HL-60/S4 treated with retinoic acid at 250 ng/mL for 4 days and 3 days (cell line): ENCODE data around the gene DGKG.

ENCODE experiments used
- in situ Hi-C: fragments of 300-500 bp; cut with MboI; formaldehyde crosslinking; loops from 2 replicates; pipeline ENCODE4 v1.7.0; 2022; ENCODE audit warnings: low sequenced_read_pairs

DGKG gene

GRCh38 chr3:186216900-186217819 is 144.9 kb downstream of the DGKG start:
- in situ Hi-C loops = no loop called here

DNA sequence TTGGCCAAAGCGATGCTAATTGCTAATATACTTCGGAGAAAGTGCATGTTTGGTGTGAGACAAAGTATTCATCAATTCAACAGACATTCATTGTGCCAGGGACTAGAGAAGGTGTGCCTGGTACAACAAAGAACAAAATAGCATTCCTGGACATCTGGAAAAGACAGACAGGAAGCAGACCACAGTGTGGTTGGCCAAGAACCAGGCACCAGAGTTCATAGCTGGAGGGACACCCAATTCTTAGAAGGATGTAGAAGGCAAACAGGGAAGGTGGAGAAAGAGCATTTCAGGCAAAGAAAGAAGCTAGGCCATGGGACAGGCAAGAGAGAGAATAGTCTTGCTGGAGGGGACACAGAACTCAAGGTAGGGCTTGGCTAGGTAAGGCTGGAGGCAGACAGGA is 147.4 kb downstream of the DGKG start:
- in situ Hi-C loops = no loop called here

- in situ Hi-C loops = no loop called here
These were observed 148.1 kb downstream of the DGKG start for GRCh38 chr3:186213946-186214345.

GRCh38 chr3:186212611-186213010 is 149.4 kb downstream of the DGKG start:
- in situ Hi-C loops = no loop called here

- in situ Hi-C loops = no loop called here
These were observed 151.1 kb downstream of the DGKG start for GRCh38 chr3:186210852-186211500.

DNA sequence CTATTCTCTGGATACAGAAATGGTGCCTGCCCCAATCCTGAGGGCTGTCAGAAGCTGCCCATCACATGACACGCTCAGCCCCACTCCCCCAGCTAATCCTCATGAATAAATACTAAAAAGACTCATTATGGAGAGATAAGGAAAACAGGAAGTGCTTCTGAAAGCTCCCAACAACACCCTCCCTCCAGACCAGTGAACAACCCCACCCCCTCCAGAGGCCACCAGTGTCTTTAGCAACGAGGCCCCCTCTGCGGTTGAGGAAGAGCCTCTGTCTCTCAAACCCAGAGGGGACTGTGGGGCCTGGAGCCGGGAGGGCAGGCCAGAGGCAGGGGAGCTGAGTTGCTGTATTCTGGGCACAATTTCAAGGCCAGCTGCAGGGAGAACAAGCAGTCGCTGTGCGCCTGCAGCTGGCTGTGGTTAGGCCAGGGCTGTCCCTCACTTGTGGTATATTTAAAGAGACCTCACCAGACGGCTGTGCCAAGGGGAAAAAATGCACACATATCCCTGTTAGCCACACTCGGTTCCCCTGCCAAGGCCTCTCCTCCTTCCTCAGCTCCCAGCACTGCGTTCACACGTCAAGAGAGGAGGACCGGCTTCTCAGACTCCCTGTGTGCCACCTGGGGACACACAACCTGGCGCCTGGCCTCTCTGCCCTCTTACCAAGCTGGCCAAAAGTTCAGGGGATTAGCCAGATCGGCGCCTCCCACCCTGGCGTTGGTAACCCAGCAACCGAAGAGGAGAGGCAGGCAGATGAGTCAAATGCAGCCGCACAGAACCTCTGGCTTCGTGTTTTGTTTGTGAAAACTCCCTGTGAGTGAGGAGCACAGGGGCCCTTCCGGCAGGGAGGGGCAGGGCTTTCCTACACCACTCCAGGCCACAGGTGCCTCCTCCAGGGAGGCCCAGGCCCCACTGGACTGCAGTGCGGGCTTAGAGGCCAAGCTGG is 152.0 kb downstream of the DGKG start:
- in situ Hi-C loops = no loop called here

GRCh38 chr3:186208296-186208989 is 153.6 kb downstream of the DGKG start:
- in situ Hi-C loops = no loop called here

GRCh38 chr3:186207515-186207914 is 154.5 kb downstream of the DGKG start:
- in situ Hi-C loops = no loop called here

GRCh38 chr3:186200726-186201125 is 161.3 kb downstream of the DGKG start:
- in situ Hi-C loops = no loop called here

GRCh38 chr3:186198442-186198841 is 163.6 kb downstream of the DGKG start:
- in situ Hi-C loops = no loop called here

- in situ Hi-C loops = no loop called here
These were observed 167.6 kb downstream of the DGKG start for GRCh38 chr3:186194451-186194811.

DNA sequence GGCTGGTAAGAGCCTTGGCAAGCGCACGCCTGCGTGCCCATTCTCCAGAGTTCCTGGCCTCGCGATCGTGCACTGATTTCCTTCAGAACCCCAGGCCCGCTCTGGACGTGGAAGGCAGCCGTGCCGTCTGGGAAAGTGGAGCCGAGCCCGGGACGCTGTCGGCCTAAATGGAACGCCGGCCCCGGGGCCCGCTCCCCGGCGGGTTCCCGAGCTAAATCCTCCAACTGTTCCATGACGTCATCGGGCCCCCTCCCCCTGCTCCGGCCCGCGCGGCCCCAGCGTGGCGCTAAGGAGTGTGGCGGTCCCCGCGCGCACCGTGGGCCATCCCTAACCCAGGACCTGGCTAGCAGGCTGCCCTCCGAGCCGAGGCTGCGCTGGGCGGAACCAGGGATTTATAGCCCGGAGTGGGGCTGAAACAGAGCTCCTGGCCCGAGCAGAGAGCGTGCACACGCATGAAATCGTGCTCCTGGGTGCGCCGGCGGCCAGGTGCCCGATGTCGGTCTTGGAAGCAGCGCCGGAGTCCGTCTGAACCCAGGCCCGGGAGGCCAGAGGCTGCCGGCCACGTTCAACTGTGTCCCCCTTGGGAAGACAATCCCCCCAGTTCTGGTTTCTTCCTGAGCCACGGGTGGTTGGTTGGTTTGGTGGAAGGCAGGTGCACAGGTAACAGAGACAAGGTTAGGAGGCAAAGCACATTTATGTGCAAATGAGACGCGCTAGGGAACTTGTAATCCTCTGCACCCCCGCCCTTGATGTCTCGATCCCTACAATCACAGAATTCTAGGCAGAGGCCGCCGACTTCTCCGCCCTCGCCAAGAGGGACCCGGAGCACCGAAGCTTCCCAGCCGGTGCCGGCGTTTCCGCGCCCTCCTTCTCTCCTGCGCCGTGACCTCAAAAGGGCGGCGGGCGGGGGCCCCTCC is 168.2 kb downstream of the DGKG start:
- in situ Hi-C loops = no loop called here

DNA sequence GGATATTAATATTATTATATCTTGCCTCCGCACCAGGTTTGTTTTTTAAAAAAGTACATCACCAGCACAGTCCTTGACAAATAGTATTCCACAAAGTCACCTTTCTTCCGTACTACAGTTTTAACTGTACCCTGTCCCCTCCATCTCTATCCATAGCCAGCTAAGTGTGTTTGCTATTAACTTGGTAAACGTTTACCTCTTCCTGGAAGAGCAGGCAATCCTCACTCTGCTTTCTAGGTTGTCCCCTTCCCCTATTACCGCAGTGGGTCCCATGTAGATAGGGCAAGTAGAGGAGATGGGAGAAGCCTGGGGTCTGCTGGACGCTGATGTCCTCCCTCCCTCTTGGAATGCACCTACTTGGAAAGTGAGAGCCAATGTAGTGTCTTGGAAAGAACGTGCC is 169.2 kb downstream of the DGKG start:
- in situ Hi-C loops = no loop called here

- in situ Hi-C loops = no loop called here
These were observed 172.5 kb downstream of the DGKG start for GRCh38 chr3:186189492-186189891.

GRCh38 chr3:186187401-186188275 is 174.4 kb downstream of the DGKG start:
- in situ Hi-C loops = no loop called here

DNA sequence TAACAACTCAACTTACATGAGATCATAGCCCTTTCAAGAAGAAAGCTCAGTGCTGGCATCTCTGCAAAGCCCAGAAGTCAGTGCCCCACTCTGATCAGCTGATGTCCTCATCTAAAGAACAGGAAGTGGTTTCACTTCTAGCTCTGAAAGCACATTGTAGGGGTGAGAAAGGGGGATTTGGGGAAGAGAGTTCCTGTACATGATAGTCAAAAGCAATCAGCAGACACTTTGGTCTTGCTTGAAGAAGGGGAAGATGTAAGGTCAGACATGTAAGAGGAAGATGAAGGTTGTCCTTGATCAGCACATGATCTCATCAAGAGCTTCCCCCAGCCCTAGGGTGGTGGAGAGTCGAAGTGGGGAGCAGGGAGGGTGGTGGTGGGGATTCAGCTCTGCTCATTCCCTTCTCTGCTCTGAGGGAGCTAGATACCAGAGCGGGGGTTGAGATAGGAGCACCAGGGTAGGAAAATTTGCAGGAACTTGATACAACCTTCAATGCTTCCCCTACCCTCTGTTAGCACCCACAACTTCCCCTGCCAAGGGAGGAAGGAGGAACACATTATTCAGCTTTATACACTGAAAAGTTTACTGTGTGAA is 176.7 kb downstream of the DGKG start:
- in situ Hi-C loops = no loop called here

GRCh38 chr3:186184021-186184420 is 178.0 kb downstream of the DGKG start:
- in situ Hi-C loops = no loop called here

DNA sequence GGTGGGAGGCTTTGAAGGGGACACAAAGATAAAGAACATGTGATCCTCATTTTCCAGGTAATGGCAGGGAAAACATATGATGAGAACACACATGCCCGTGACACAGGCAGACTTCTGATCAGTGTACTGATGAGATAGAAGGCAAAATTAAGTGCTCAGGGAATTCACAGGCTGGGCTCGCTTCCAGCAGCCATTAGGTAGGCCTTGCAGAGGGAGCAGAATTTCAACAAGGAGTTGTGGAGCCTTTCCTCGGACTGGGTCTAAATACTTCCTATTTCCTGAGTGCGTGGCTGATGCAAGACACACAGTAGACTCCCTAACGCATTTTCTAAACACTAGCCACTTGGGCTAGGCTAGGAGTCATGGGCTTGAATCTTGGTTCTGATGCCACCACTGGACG is 179.2 kb downstream of the DGKG start:
- in situ Hi-C loops = no loop called here
